LHCN-M2 (cell line): ENCODE data around the gene OR1I1. TPM values are rescaled to one million over a fixed set of nuclear protein-coding genes. Genes with fewer than 3 reads are reported as not detected.
A peak's percentile ranks its signal among the peaks of the same experiment; 100 is the strongest.
"Not testable (repeated sequence)": the region's sequence is repeated elsewhere in the genome, so short reads cannot be mapped to it uniquely, and the experiment has no call there.

Source experiments
- DNase-seq: peaks from one replicate; pipeline ENCODE4 v3.0.0-alpha.2; 2012; ENCODE audit warnings: low read depth
- total RNA-seq: library from RNA; depleted of rRNA; stranded (reverse); fragments of >200 nt; gene quantifications from 2 replicates; pipeline ENCODE4 v1.2.3, GENCODE V29; 2014

Gene OR1I1
- total RNA-seq, 1 experiment from 2014 or later, result not detected

DNA sequence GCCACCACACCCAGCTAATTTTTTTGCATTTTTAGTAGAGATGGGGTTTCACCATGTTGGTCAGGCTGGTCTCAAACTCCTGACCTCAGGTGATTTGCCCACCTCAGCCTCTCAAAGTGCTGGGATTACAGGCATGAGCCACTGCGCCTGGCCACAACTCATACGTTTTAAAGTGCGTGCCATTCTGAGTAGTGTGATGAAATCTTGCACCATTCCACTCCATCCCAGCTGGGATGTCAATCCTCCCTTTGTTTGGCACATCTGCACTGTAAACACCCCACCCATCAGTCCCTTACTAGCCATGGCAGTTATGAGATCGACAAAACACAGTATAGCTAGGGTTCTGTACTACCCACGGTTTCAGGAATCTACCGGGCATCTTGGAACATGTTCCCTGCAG lies 16.0 kb downstream of the OR1I1 start:
- not testable (repeated sequence) for DNase-seq

GRCh38 chr19:15098460-15098859 lies 16.4 kb downstream of the OR1I1 start:
- no peak for DNase-seq

DNA sequence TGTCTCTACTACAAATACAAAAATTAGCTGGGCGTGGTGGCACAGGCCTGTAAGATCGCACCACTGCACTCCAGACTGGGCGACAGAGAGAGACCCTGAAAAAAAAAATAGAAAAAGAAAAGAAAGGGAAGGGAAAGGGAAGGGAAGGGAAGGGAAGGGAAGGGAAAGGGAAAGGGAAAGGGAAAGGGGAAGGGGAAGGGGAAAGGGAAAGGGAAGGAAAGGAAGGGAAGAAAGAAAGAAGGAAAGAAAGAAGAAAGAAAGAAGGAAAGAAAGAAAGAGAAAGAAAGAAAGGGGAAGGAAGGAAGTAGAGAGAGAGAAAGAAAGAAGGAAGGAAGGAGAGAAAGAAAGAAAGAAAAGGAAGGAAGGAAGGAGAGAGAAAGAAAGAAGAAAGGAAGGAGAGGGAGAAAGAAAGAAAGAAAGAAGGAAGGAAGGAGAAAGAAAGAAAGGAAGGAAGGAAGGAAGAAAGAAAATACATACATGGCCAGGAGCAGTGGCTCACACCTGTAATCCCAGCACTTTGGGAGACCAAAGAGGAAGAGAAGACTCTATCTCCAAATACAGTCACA lies 17.1 kb downstream of the OR1I1 start:
- no peak for DNase-seq

- peak; percentile 49 for DNase-seq
These were observed 19.6 kb downstream of the OR1I1 start for GRCh38 chr19:15101479-15102082.

- no peak for DNase-seq
These were observed 22.0 kb downstream of the OR1I1 start for GRCh38 chr19:15104003-15104402.

- DNase-seq, result no peak
These were observed 22.4 kb downstream of the OR1I1 start for GRCh38 chr19:15104411-15104810.

- DNase-seq, result no peak
These were observed 23.0 kb downstream of the OR1I1 start for GRCh38 chr19:15105044-15105443.

- DNase-seq, result peak; percentile 76
These were observed 25.3 kb downstream of the OR1I1 start, which contains the start of gene SYDE1 for GRCh38 chr19:15107061-15108010. TSS of gene SYDE1 (plus strand) at chr19:15107401. CDS start at chr19:15107434, 33 bp downstream.

GRCh38 chr19:15108145-15108844 lies 26.3 kb downstream of the OR1I1 start:
- no peak for DNase-seq

DNA sequence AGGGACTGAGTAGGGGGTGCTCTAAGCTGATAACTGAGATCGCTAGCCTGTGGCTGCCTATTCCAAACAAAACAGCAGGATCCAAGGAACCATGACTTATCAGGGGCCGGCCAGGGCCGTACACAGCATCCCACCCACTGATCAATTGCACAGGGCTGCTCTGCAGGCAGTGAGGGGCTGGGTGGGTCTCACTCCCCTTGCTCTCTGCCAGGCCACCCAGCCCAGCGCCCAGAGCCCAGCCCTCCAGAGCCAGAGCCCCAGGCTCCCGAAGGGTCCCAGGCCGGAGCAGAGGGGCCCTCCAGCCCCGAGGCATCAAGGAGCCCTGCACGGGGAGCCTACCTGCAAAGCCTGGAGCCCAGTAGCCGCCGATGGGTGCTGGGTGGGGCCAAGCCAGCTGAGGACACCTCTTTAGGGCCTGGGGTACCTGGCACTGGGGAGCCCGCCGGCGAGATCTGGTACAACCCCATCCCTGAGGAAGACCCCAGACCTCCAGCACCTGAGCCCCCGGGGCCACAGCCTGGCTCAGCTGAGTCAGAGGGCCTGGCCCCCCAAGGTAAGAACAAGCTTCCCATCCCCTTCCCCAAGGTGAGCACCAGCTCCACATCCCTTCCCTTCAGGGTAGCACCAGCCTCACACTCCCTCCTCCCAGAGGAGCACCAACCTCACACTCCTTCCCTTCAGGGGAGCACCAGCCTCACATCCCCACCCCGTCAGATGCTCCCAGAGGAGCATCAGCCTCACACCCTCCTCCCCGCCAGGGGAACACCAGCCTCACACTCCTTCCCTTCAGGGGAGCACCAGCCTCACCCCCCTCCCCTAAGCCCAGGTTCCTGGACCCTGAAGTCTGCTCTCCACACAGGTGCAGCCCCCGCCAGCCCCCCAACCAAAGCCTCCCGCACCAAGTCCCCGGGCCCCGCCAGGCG lies 27.1 kb downstream of the OR1I1 start:
- no peak for DNase-seq

DNA sequence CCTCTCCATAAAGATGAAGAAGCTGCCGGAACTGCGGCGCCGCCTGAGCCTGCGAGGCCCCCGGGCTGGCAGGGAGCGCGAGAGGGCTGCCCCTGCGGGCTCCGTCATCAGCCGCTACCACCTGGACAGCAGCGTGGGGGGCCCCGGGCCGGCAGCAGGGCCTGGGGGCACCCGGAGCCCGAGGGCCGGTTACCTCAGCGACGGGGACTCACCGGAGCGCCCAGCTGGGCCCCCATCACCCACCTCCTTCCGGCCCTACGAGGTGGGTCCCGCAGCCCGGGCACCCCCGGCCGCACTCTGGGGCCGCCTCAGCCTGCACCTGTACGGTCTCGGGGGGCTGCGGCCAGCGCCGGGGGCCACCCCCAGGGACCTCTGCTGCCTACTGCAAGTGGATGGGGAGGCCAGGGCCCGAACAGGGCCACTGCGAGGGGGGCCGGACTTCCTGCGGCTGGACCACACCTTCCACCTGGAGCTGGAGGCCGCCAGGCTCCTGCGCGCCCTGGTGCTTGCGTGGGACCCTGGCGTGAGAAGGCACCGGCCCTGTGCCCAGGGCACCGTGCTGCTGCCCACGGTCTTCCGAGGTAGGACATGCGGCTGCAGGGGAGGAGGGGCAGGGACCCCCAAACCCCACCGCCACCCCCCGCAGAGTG lies 27.9 kb downstream of the OR1I1 start:
- DNase-seq, result no peak

GRCh38 chr19:15110418-15110815 lies 28.4 kb downstream of the OR1I1 start:
- no peak for DNase-seq

- no peak for DNase-seq
These were observed 29.7 kb downstream of the OR1I1 start for GRCh38 chr19:15111758-15112157.

- no peak for DNase-seq
These were observed 30.4 kb downstream of the OR1I1 start for GRCh38 chr19:15112385-15112784.

GRCh38 chr19:15113245-15114152 lies 31.5 kb downstream of the OR1I1 start:
- DNase-seq, result no peak

GRCh38 chr19:15114153-15114540 lies 32.1 kb downstream of the OR1I1 start:
- DNase-seq, result peak; percentile 65

- DNase-seq, result no peak
These were observed 33.1 kb downstream of the OR1I1 start for GRCh38 chr19:15115080-15115479.

DNA sequence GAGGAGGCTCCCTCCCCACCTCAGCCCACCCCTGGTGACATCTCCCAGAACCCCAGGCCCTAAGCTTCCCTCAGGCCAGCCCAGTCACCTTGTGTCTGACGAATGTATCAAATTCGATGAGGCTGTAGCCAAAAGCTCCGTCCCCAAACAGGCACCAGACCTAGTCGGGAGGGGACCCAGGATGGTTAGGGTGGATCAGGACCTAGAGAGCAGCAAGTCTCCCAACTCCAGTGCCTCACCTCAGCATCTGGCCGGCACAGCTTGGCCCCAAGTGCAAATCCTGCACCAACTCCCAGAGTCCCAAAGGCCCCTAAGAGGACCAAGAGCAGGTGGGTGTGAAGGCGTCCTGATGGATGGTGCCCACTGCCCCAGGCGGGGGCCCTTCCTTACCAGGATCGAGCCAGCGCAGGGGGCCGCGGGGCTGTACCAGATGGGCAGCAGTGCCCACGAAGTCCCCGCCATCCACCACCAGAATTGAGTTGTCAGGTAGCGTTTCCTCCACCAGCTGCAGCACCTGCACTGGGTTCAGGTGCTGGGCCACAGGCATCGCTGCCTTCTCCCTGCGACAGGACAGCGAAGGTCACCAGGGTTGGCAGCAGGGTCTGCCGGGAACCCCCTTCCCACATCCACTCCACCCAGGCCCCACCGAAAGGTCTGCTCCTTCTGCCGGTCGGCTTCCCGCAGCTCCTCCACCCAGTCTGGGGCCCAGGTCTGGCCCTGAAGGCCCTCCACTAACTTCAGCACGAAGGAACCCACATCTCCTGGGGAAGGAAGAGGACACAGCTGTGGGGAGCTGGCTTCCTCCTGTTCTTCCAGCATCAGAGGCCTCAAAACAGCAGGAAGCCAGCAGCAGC lies 34.0 kb downstream of the OR1I1 start:
- DNase-seq, result no peak
